Measurements from ENCODE around the gene ABR.

ABR gene

GRCh38 chr17:1043601-1044251 is 136.1 kb downstream of the ABR start:
- H3K27ac ChIP-seq = no peak overlapping the region
- TF ChIP-seq CTCF (IDR thresholded peaks at IDR 0.05) = no peak

- TF ChIP-seq CTCF (IDR thresholded peaks at IDR 0.05) (no peak), ZFX (IDR thresholded peaks at IDR 0.05; ENCODE audit: borderline replicate concordance) (no peak)
- no peak overlapping the region for H3K27ac ChIP-seq
Measured at GRCh38 chr17:1042486-1042885, 137.3 kb downstream of the ABR start.

- TF ChIP-seq ZFX (IDR thresholded peaks at IDR 0.05; ENCODE audit: borderline replicate concordance) = no peak
- no peak for TF ChIP-seq CTCF (IDR thresholded peaks at IDR 0.05)
- H3K27ac ChIP-seq = no peak overlapping the region
Measured at GRCh38 chr17:1041746-1042145, 138.0 kb downstream of the ABR start.

- no peak for TF ChIP-seq CTCF (IDR thresholded peaks at IDR 0.05)
- no peak for TF ChIP-seq ZFX (IDR thresholded peaks at IDR 0.05; ENCODE audit: borderline replicate concordance)
- no peak overlapping the region for H3K27ac ChIP-seq
Measured at GRCh38 chr17:1040216-1040600, 139.6 kb downstream of the ABR start.

GRCh38 chr17:1039511-1040215 is 140.1 kb downstream of the ABR start:
- no peak overlapping the region for H3K27ac ChIP-seq
- no peak for TF ChIP-seq ZFX (IDR thresholded peaks at IDR 0.05; ENCODE audit: borderline replicate concordance)
- TF ChIP-seq CTCF (IDR thresholded peaks at IDR 0.05) = no peak

- no peak for TF ChIP-seq ZFX (IDR thresholded peaks at IDR 0.05; ENCODE audit: borderline replicate concordance)
- no peak for TF ChIP-seq CTCF (IDR thresholded peaks at IDR 0.05)
- no peak overlapping the region for H3K27ac ChIP-seq
Measured at GRCh38 chr17:1039123-1039507, 140.7 kb downstream of the ABR start.

- H3K27ac ChIP-seq = no peak overlapping the region
- no peak for TF ChIP-seq CTCF (IDR thresholded peaks at IDR 0.05)
- no peak for TF ChIP-seq ZFX (IDR thresholded peaks at IDR 0.05; ENCODE audit: borderline replicate concordance)
Measured at GRCh38 chr17:1038459-1039122, 141.2 kb downstream of the ABR start.

Data from 22Rv1 (cell line).